ENCODE results near the gene ATF6B.

The ATF6B gene

DNA sequence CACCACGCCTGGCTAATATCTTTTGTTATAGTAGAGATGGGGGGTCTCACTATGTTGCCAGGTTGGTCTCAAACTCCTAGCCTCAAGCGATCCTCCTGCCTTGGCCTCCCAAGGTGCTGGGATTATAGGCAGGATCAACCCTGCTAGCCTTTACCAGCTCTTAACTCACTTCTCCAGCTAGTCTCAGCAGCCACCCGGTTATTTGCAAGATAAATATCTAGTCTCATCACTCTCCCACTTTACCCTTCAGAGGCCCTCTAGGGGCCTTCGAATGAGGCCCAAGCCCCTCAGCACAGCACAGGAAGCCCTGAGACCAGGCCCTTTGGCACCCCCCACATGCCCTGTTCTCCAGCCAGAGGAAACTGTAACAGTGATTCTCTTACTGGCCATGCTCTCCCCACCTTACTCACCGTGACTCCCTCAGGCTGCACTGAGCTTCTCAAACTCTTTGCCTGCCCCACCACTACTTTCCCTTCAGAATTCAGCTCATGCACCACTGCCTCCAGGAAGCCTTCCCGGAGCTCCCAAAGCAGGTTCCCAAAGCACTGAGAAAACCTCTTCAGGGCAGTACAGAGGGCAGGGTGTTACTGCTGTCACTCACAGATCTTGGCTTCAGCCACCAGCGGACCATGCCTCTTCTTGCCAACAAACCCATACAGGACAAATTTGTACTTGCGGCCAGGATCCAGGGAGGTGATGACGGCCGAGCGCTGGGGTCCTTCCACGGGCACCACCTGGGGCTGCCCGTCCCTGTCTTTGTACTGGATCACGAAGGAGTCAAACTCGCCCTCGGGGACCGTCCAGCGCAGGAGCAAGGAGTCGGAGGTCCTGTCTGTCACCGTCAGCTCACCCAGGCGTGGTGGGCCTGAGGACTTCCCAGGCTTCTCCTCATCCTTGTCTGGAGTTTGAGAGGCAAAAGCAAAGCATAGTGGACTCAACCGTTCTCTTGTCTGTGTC, 44.0 kb downstream of the ATF6B start:
- TF ChIP-seq, protein P1, sequence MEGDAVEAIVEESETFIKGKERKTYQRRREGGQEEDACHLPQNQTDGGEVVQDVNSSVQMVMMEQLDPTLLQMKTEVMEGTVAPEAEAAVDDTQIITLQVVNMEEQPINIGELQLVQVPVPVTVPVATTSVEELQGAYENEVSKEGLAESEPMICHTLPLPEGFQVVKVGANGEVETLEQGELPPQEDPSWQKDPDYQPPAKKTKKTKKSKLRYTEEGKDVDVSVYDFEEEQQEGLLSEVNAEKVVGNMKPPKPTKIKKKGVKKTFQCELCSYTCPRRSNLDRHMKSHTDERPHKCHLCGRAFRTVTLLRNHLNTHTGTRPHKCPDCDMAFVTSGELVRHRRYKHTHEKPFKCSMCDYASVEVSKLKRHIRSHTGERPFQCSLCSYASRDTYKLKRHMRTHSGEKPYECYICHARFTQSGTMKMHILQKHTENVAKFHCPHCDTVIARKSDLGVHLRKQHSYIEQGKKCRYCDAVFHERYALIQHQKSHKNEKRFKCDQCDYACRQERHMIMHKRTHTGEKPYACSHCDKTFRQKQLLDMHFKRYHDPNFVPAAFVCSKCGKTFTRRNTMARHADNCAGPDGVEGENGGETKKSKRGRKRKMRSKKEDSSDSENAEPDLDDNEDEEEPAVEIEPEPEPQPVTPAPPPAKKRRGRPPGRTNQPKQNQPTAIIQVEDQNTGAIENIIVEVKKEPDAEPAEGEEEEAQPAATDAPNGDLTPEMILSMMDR (IDR thresholded peaks at IDR 0.05; ENCODE audit: low read depth, low read length), result no peak
- TF ChIP-seq MYC (IDR thresholded peaks at IDR 0.05; ENCODE audit: low read depth, low read length) (no peak), POLR2A (IDR thresholded peaks at IDR 0.05; ENCODE audit: extremely low read depth, insufficient read length) (no peak)
- TF ChIP-seq, protein P2, sequence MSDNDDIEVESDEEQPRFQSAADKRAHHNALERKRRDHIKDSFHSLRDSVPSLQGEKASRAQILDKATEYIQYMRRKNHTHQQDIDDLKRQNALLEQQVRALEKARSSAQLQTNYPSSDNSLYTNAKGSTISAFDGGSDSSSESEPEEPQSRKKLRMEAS (IDR thresholded peaks at IDR 0.05; ENCODE audit: low read depth, low read length), result no peak
- H3K4me3 ChIP-seq (ENCODE audit: low read depth, low read length), result no peak overlapping the region
- no peak for DNase-seq (ENCODE audit: low read depth)

GRCh38 chr6:32082935-32083334, 45.1 kb downstream of the ATF6B start:
- H3K4me3 ChIP-seq (ENCODE audit: low read depth, low read length), result no peak overlapping the region
- DNase-seq (ENCODE audit: low read depth), result no peak
- TF ChIP-seq, protein P2 (IDR thresholded peaks at IDR 0.05; ENCODE audit: low read depth, low read length), result no peak

DNA sequence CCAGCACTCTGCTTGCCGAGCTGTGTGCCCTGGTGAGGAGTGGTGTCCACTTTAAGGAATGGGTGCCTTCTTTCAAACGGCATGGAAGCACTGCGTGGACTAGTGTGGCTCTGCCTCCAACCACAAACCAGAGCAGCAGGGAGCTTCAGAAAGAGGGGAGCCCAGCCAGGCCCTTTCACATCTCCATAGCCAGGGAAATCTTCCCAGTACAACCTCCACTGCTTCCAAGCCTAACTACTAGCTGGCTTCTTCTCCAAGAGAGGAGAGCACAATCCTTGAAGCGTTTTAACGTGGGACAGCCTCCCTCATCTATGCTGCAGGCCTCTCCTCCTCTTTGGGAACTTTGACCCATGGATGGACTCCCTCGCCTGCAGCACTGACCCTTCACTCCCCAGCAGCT, 45.6 kb downstream of the ATF6B start:
- no peak for DNase-seq (ENCODE audit: low read depth)
- no peak overlapping the region for H3K4me3 ChIP-seq (ENCODE audit: low read depth, low read length)
- TF ChIP-seq, protein P1 (IDR thresholded peaks at IDR 0.05; ENCODE audit: low read depth, low read length), result no peak
- TF ChIP-seq, protein P2 (IDR thresholded peaks at IDR 0.05; ENCODE audit: low read depth, low read length), result no peak
- no peak for TF ChIP-seq POLR2A (IDR thresholded peaks at IDR 0.05; ENCODE audit: extremely low read depth, insufficient read length)
- TF ChIP-seq MYC (IDR thresholded peaks at IDR 0.05; ENCODE audit: low read depth, low read length), result no peak

DNA sequence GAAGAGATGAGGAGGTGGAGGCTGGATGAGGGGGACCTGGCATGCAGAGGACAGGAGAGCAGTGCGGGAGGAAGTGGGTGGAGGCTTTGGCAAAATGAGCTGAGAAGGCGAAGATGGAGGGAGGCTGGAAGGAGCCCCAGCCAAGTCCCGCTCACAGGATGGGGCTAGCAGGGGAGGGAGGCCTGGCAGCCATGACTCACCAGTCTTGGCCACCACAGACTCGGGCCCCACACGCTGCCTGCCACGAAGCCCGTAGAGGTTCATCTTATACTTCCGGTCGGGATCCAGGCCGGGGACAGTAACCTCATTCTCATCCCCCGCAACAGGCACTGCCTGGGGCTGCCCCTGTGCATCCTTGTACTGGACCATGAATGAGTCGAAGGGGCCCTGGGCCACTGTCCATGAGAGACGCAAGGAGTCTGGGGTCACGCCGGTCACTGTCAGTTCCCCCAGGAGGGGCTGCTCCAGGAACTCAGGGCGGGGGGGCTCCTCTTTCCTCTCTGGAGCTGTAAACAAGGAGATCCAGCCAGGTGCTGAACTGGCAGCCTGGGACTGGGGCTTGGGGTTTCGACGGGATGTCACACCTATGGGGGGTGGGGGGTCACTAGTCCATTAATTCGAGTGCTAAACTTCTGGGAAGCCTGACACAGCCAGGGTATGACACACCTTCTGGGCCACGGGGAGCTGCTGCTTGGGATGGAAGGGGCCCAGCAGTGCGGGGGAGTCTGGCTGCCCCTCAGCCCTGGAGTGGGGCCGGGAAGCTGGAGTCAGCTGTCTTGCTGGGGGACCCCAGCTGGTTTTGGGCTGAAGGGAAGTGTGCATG, 46.7 kb downstream of the ATF6B start:
- H3K4me3 ChIP-seq (ENCODE audit: low read depth, low read length), result no peak overlapping the region
- TF ChIP-seq MYC (IDR thresholded peaks at IDR 0.05; ENCODE audit: low read depth, low read length) (peak; percentile 66; the same call in 1 of the 2 replicates), POLR2A (IDR thresholded peaks at IDR 0.05; ENCODE audit: extremely low read depth, insufficient read length) (no peak)
- TF ChIP-seq, protein P2 (IDR thresholded peaks at IDR 0.05; ENCODE audit: low read depth, low read length), result peak; percentile 79
- TF ChIP-seq, protein P1 (IDR thresholded peaks at IDR 0.05; ENCODE audit: low read depth, low read length), result no peak
- DNase-seq (ENCODE audit: low read depth), result peak; percentile 97

DNA sequence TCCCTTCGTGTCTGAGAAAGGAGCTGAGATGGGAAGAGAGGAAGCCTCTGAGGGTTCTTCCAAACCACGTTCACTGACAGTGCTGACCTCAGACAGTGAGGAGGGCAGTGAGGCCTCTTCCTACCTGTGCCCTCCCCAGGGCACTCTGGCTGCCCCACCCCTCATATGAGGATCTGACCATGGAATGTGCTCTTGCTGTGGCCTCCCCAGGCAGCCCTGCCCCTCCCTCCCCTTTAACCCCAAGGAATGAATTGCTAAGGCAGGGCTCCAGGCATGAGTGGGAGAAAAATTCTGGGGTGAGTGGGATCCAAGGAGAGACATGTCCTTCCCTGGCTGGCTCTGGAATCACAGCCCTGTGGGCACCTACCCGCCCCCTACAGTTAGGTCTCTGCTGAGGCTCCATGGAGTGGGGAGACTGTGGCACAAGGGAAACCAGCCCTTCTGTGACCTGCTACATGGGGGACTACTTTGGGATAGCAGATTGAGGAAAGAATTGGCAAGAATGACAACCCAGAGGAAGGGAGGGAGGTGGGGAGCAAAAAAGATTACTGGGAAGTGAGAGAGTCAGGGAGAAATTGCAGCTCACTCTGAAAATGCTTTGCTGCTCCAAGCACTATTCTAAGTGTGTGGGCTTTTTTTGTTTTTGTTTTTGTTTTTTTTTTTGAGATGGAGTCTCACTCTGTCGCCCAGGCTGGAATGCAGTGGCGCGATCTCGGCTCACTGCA, 48.3 kb downstream of the ATF6B start:
- no peak overlapping the region for H3K4me3 ChIP-seq (ENCODE audit: low read depth, low read length)
- TF ChIP-seq POLR2A (IDR thresholded peaks at IDR 0.05; ENCODE audit: extremely low read depth, insufficient read length), result no peak
- TF ChIP-seq, protein P1 (IDR thresholded peaks at IDR 0.05; ENCODE audit: low read depth, low read length), result no peak
- DNase-seq (ENCODE audit: low read depth), result no peak
